ENCODE data around the gene MRAS.

DNA sequence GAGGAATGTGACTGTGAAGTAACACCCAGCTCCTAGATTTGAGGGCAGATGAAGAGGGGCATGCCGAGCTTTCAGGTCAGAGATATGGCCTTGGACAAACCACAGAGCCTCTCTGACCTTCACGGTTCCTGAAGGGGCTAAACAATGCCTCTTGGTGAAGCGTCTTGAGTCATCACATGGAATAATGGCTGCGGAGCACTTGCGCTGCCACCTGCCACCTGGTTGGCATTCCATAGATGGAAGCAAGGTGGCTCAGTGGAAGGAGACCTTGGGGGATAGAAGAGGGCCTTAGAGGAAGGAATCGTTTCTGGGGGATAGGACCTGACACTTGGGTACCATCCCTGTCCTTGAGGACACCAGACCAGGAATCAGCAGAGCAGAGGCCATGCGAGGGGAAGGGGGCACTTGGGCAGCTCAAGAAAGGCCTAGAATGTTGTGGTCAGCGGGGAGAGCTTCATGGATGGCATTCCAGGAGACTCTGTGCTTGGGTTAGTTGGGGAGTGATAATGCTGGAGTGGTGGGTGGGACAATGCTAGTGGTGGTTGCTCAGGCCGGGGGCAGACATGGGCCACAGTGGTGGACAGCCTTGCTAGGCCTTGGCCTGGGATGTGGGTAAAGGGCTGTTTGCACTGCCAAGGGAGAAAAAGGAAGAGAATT lies 12.6 kb downstream of the MRAS start:
- TF ChIP-seq, protein P1, sequence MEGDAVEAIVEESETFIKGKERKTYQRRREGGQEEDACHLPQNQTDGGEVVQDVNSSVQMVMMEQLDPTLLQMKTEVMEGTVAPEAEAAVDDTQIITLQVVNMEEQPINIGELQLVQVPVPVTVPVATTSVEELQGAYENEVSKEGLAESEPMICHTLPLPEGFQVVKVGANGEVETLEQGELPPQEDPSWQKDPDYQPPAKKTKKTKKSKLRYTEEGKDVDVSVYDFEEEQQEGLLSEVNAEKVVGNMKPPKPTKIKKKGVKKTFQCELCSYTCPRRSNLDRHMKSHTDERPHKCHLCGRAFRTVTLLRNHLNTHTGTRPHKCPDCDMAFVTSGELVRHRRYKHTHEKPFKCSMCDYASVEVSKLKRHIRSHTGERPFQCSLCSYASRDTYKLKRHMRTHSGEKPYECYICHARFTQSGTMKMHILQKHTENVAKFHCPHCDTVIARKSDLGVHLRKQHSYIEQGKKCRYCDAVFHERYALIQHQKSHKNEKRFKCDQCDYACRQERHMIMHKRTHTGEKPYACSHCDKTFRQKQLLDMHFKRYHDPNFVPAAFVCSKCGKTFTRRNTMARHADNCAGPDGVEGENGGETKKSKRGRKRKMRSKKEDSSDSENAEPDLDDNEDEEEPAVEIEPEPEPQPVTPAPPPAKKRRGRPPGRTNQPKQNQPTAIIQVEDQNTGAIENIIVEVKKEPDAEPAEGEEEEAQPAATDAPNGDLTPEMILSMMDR (IDR thresholded peaks at IDR 0.05; ENCODE audit: insufficient read depth, low read length, poor library complexity, severe bottlenecking), result no peak
- no peak for TF ChIP-seq EZH2phosphoT487 (conservative IDR thresholded peaks at IDR 0.05; ENCODE audit: low read length)

All from SU-DHL-6 (cell line).